Uterus (tissue), 4 donors: Measurements from ENCODE around the gene KRT79. TPM values are rescaled to one million over a fixed set of nuclear protein-coding genes. Genes with fewer than 3 reads are reported as not detected.

Experiments
- DNase-seq, 2 donors: peaks; one replicate each; pipeline ENCODE4 v3.0.0-alpha.2; 2019 to 2020
- H3K27ac ChIP-seq, 2 donors: fragments of 200-600 bp; sonication (generic); 1 replicate in 1 of 2; 2 replicates in 1 of 2; pipeline ENCODE4 v1.5.1; 2016 to 2018
- H3K27me3 ChIP-seq, 2 donors: fragments of 200-600 bp; sonication (generic); one replicate each; pipeline ENCODE4 v1.5.1; 2018 to 2019; ENCODE audit warnings: control low read depth in 1 of 2
- H3K36me3 ChIP-seq, 2 donors: fragments of 200-600 bp; sonication (generic); one replicate each; pipeline ENCODE4 v1.5.1; 2019; ENCODE audit warnings: control low read depth in 1 of 2
- H3K4me1 ChIP-seq, 2 donors: fragments of 200-600 bp; sonication (generic); one replicate each; pipeline ENCODE4 v1.5.1; 2018 to 2019; ENCODE audit warnings: control low read depth in 1 of 2
- H3K4me3 ChIP-seq, 2 donors: fragments of 200-600 bp; sonication (generic); 1 replicate in 1 of 2; 2 replicates in 1 of 2; pipeline ENCODE4 v1.5.1; 2018 to 2019; ENCODE audit warnings: mild to moderate bottlenecking in 1 of 2
- H3K9me3 ChIP-seq, 2 donors: fragments of 200-600 bp; sonication (generic); one replicate each; pipeline ENCODE4 v1.5.1; 2019; ENCODE audit warnings: control low read depth in 1 of 2
- POLR2A ChIP-seq, 2 donors: fragments of 450-650 bp; IDR thresholded peaks; one replicate each; pipeline ENCODE4 v1.6.1; 2016; ENCODE audit warnings: antibody characterized with exemption in 2 of 2, mild to moderate bottlenecking in 1 of 2, moderate library complexity in 1 of 2
- intact Hi-C: fragments of 100-400 bp; cut with DNase I; formaldehyde crosslinking; loops from one replicate; pipeline ENCODE4 v1.15.1; 2023; ENCODE audit warnings: low total_unique reads
- total RNA-seq, 4 donors: library from RNA; depleted of rRNA in 3 of 4; stranded (reverse); fragments of >200 nt in 3 of 4; gene quantifications; one replicate each; pipeline versions ENCODE4 v1.1.0 to v1.2.4, GENCODE V29; 2014 to 2023
- TF ChIP-seq, protein P1 (sequence below), 4 experiments: fragments of 200-600 bp in 2 of 4; fragments of 450-650 bp in 2 of 4; sonication (generic) in 2 of 4; IDR thresholded peaks; one replicate each; pipeline ENCODE4 v1.5.1; 2016 to 2019; ENCODE audit warnings: antibody characterized with exemption in 4 of 4, mild to moderate bottlenecking in 2 of 4, moderate library complexity in 1 of 4
- donor health status: DM: yes; HTN: yes; CAD: no.

The KRT79 gene
- total RNA-seq, 4 donors from 2014 or later, result not detected

DNA sequence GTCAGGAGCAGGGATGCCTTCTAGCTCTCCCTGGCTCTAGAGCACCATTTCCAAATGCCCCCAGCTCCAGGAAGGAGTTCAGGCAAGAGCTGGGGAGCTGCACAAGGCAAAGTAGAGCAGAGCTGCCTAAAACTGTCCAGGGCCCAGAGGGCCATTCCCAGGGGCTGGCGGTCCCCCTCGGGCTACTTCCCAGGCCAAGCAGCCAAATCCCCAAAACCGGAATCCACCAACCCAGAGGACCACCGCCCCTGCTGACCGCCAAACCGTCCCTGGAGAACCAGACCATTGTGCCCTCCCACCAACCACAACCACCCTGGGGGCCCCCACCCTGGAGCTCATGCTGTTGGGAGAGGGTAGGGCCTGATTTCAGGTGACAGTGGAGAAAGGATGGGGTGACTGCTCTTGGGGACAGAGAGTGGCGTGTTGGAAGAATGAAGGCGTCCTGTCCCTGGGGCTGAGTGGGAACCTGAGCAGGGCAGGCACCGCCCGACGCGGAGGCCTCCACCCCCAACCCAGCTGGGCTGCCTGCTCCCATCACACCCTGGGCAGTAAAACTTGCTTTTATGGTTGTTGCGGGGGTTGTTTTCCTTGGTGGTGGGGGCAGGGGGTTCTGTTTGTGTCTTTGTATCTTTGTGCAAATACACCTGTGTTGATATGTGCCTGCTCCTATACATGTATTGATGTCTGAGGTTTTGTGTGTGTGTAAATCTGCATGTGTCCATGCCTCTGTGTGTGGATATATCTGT, 38.7 kb upstream of the KRT79 start:
- Histone ChIP-seq H3K4me3 (no peak overlapping the region), H3K9me3 (no peaks in the 10 kb centered on the region), H3K4me1 (peaks cover 0 to 10% of the 10 kb centered on the region in 2 donors), H3K36me3 (no peaks in the 10 kb centered on the region), H3K27ac (peak overlapping the region; percentile 89 to 92), H3K27me3 (no peaks in the 10 kb centered on the region)
- TF ChIP-seq POLR2A (IDR thresholded peaks at IDR 0.05), result no peak
- TF ChIP-seq, protein P1, sequence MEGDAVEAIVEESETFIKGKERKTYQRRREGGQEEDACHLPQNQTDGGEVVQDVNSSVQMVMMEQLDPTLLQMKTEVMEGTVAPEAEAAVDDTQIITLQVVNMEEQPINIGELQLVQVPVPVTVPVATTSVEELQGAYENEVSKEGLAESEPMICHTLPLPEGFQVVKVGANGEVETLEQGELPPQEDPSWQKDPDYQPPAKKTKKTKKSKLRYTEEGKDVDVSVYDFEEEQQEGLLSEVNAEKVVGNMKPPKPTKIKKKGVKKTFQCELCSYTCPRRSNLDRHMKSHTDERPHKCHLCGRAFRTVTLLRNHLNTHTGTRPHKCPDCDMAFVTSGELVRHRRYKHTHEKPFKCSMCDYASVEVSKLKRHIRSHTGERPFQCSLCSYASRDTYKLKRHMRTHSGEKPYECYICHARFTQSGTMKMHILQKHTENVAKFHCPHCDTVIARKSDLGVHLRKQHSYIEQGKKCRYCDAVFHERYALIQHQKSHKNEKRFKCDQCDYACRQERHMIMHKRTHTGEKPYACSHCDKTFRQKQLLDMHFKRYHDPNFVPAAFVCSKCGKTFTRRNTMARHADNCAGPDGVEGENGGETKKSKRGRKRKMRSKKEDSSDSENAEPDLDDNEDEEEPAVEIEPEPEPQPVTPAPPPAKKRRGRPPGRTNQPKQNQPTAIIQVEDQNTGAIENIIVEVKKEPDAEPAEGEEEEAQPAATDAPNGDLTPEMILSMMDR (IDR thresholded peaks at IDR 0.05), result no peak
- no peak for DNase-seq
- intact Hi-C loops, result loop anchor here (10.0 kb wide), 1 partner anchor 718 kb away; no protein-coding TSS in a partner anchor

DNA sequence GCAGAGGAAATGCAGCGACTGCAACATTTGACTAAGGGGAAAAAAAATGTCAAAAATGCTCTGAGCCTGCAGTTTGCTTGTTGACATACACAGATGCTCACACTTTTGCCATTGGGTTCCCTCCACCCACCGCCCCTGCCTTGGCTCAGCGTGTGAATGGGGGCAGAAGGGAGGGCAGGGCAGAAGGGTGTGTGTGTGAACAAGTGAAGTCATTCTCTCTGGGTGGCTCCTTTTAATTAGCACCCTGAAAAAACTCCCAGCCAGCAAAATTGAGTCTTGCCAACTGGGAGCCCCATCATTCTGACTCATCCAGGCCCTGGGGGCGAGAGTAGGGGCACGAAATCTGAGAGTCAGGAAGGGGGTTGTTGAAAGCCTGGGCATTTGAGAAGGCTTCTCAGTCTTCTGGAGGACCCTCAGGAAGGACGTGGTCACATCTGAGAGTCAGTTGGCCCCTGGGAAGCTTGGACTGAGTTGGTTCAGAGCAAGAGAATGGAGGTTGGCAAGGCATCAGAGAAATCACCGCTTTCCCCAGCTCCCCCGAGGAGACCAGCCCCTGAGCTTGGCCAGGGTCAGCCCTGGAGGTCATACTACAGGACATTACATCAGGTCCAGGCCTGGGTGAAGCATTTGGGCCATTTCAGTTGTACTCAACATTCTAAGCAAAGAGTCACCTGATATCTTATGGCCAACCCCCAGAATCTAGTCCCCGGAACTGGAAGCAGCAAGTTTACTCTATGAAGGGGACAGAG, 37.4 kb upstream of the KRT79 start:
- TF ChIP-seq POLR2A (IDR thresholded peaks at IDR 0.05), result no peak
- TF ChIP-seq, protein P1 (IDR thresholded peaks at IDR 0.05), result no peak
- DNase-seq, result peak in 1 of 2 donors; percentile 26
- Histone ChIP-seq H3K4me3 (no peak overlapping the region), H3K9me3 (no peaks in the 10 kb centered on the region), H3K27me3 (no peaks in the 10 kb centered on the region), H3K36me3 (no peaks in the 10 kb centered on the region), H3K27ac (peak overlapping the region; percentile 47 to 89), H3K4me1 (peaks cover 0 to 10% of the 10 kb centered on the region in 2 donors)
- intact Hi-C loops, result loop anchor here (10.0 kb wide), 1 partner anchor 717 kb away; no protein-coding TSS in a partner anchor

DNA sequence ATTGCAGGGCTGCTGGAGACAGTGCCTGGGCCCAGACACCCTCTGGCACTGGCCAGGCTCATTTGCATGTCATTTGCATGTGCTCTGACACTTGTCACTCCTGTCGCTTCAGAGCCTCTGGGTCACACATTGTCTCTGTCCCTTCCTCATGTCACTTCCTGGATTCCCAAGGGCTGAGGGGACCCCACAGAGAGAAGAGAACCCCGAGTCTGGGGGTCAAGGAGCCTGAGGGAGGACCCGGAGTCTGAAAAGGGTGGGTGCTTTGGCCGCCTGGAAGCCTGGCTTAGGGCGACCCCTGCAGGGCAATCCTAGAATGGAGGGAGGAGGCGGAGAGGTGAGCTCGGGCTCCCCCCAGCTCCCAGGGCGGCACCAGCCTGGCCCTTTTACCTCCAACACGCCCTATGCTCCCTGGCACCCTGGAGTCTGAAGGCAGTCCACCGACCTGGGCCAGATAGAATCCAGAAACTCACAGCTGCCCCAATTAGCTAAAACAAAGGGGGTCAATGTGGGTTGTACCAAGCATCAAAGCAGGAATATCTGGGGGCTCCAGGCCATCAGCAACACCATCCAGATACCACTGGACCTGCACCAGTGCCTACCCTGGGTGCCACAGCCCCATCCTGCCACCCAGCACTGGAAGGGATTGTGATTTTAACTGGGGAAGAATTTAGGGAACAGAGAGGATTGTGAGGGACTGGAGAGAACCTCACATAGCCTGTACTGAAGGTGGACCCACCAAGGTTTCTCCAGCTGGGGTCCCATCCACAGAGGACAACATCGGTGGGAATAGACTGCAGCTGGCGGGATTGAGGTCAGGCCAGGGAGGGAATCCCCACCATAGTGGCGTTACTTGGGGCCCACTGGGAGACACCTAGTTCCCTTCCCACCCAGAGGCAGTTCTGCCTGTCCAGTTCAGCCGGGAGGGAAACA, 36.5 kb upstream of the KRT79 start:
- DNase-seq, result peak in 1 of 2 donors; percentile 35
- intact Hi-C loops, result loop anchor here (10.0 kb wide), 1 partner anchor 716 kb away; no protein-coding TSS in a partner anchor
- TF ChIP-seq, protein P1 (IDR thresholded peaks at IDR 0.05), result peak in 3 of 4 experiments; percentile 29 to 48 (median 44)
- TF ChIP-seq POLR2A (IDR thresholded peaks at IDR 0.05), result no peak

DNA sequence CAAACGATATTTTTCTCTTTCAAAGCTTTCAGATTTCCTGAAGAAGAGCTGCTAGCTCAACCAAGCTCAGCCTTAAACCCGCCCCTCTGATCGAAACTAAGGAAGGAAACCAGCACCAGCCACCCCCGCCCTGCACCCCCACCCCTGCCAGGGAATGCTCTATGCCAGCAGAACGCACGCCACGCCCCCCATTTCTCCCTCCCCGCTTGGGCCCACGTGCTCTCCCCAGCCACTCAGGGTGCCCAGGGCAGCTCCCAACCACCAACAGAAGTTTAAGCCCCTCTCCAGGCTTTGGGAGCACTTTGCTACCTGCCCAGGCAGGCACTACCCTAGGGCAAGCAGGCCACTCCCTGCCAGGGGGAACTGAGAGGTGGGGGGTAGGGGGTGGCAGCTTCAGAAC, 33.5 kb upstream of the KRT79 start:
- H3K27ac ChIP-seq, result no peak overlapping the region
- intact Hi-C loops, result no loop called here
- DNase-seq, result peak in 1 of 2 donors; percentile 43

More for the DNA sequence above, 36.5 kb upstream of the KRT79 start:
- H3K4me3 ChIP-seq, result no peak overlapping the region
- no peaks in the 10 kb centered on the region for H3K36me3 ChIP-seq
- H3K9me3 ChIP-seq, result no peaks in the 10 kb centered on the region
- H3K27me3 ChIP-seq, result no peaks in the 10 kb centered on the region
- H3K4me1 ChIP-seq, result peaks cover 0 to 10% of the 10 kb centered on the region in 2 donors
- H3K27ac ChIP-seq, result peak overlapping the region; percentile 47 to 89

More for the DNA sequence above, 33.5 kb upstream of the KRT79 start:
- TF ChIP-seq, protein P1 (IDR thresholded peaks at IDR 0.05), result no peak
- TF ChIP-seq POLR2A (IDR thresholded peaks at IDR 0.05), result no peak
- H3K4me1 ChIP-seq, result peaks cover 0 to 4% of the 10 kb centered on the region in 2 donors
- no peaks in the 10 kb centered on the region for H3K27me3 ChIP-seq
- no peaks in the 10 kb centered on the region for H3K9me3 ChIP-seq
- H3K36me3 ChIP-seq, result no peaks in the 10 kb centered on the region
- no peak overlapping the region for H3K4me3 ChIP-seq
